Keratinocyte (primary cell): ENCODE results near the gene CCR5.

Experiments used
- EZH2 ChIP-seq: IDR thresholded peaks from one replicate; pipeline ENCODE4 v1.6.1; 2012; ENCODE audit warnings: inconsistent platforms, mild to moderate bottlenecking, low read length, moderate library complexity
- TF ChIP-seq, protein P1 (sequence below), 3 experiments: IDR thresholded peaks in 1 of 3; conservative IDR thresholded peaks in 1 of 3; optimal IDR thresholded peaks in 1 of 3; 2 replicates in 2 of 3; 3 replicates in 1 of 3; pipeline versions ENCODE3 to v1.5.1; 2011; ENCODE audit warnings: low read length in 3 of 3, mild to moderate bottlenecking in 3 of 3, moderate library complexity in 2 of 3, control low read depth in 1 of 3, inconsistent platforms in 1 of 3; ENCODE audit not compliant: insufficient read depth in 2 of 3; ENCODE audit errors: extremely low read depth in 1 of 3

DNA sequence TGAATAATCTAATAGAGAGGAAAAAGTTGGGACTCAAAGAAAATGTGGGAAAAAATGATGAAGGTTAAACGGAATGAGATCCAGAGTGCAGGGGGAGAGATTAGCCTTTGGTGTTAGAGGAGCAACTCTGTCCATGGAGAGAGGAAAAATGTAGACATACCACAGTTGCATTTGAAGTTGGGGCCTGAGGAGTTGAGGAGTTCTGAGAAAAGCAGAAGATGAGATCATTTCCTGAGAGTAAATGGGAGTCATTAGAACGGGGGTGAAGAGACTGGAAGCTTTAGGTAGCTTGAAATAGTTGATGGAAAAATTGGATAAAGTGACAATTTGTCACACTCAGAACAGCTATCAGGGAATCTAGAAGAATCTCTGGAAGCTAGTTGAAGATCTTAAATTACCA is 28.8 kb downstream of the CCR5 start:
- TF ChIP-seq, protein P1, sequence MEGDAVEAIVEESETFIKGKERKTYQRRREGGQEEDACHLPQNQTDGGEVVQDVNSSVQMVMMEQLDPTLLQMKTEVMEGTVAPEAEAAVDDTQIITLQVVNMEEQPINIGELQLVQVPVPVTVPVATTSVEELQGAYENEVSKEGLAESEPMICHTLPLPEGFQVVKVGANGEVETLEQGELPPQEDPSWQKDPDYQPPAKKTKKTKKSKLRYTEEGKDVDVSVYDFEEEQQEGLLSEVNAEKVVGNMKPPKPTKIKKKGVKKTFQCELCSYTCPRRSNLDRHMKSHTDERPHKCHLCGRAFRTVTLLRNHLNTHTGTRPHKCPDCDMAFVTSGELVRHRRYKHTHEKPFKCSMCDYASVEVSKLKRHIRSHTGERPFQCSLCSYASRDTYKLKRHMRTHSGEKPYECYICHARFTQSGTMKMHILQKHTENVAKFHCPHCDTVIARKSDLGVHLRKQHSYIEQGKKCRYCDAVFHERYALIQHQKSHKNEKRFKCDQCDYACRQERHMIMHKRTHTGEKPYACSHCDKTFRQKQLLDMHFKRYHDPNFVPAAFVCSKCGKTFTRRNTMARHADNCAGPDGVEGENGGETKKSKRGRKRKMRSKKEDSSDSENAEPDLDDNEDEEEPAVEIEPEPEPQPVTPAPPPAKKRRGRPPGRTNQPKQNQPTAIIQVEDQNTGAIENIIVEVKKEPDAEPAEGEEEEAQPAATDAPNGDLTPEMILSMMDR (optimal IDR thresholded peaks at IDR 0.05 in 1 of 3, IDR thresholded peaks at IDR 0.05 in 1 of 3, conservative IDR thresholded peaks at IDR 0.05 in 1 of 3; ENCODE audit: extremely low read depth in 1 of 3, insufficient read depth in 2 of 3, low read length in 3 of 3): no peak
- no peak for TF ChIP-seq EZH2
